Peyer's patch (tissue), 4 donors: Measurements from ENCODE around the gene KRT80.

Source experiments
- POLR2A ChIP-seq, 2 donors: fragments of 450-650 bp; IDR thresholded peaks; one replicate each; pipeline ENCODE4 v1.5.1; 2017; ENCODE audit warnings: antibody characterized with exemption in 2 of 2, mild to moderate bottlenecking in 2 of 2, moderate library complexity in 2 of 2
- TF ChIP-seq, protein P1 (sequence below), 6 experiments: fragments of 450-650 bp in 4 of 6; fragments of 200-600 bp in 2 of 6; sonication (generic) in 1 of 6; IDR thresholded peaks; one replicate each; pipeline ENCODE4 v1.5.1; 2017 to 2019; ENCODE audit warnings: antibody characterized with exemption in 6 of 6, mild to moderate bottlenecking in 3 of 6, moderate library complexity in 1 of 6

DNA sequence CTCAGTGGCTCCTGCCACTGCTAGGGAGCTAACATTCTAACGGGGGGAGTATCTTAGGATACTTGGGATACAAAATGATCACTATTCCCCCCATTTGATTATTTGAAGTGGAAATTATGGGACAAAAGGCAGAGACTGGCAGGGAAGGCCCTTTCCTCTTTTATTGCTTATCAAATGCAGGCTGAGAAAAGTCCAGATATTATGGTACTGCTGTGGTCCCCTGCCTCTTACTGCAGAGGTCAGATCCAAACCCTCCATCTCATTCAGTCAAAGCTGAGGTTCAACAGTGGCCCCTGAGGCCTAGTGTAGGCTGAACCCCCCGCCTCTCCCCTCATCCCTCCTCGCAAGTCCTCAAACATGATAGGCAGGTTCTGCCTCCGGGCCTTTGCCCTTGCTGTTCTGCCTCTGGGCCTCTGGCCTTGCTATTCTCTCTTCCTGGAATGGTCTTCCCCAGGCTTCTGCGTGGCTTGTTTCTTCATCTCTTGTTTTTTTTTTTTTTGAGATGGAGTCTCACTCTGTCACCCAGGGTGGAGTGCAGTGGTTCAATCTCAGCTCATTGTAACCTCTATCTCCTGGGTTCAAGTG, 34.2 kb downstream of the KRT80 start:
- TF ChIP-seq, protein P1, sequence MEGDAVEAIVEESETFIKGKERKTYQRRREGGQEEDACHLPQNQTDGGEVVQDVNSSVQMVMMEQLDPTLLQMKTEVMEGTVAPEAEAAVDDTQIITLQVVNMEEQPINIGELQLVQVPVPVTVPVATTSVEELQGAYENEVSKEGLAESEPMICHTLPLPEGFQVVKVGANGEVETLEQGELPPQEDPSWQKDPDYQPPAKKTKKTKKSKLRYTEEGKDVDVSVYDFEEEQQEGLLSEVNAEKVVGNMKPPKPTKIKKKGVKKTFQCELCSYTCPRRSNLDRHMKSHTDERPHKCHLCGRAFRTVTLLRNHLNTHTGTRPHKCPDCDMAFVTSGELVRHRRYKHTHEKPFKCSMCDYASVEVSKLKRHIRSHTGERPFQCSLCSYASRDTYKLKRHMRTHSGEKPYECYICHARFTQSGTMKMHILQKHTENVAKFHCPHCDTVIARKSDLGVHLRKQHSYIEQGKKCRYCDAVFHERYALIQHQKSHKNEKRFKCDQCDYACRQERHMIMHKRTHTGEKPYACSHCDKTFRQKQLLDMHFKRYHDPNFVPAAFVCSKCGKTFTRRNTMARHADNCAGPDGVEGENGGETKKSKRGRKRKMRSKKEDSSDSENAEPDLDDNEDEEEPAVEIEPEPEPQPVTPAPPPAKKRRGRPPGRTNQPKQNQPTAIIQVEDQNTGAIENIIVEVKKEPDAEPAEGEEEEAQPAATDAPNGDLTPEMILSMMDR (IDR thresholded peaks at IDR 0.05) = no peak
- TF ChIP-seq POLR2A (IDR thresholded peaks at IDR 0.05) = no peak
